GM23248 (cell line): ENCODE results near the gene STT3B.

Source experiments
- EZH2 ChIP-seq: fragments of 200-600 bp; sonication (generic); IDR thresholded peaks from 2 replicates; pipeline ENCODE4 v1.6.1; 2018; ENCODE audit warnings: antibody characterized with exemption, mild to moderate bottlenecking; ENCODE audit not compliant: insufficient read depth, poor library complexity, severe bottlenecking
- EZH2phosphoT487 ChIP-seq: fragments of 200-600 bp; sonication (generic); IDR thresholded peaks from 2 replicates; pipeline ENCODE4 v1.6.1; 2018; ENCODE audit warnings: antibody characterized with exemption, moderate library complexity, mild to moderate bottlenecking, low read depth; ENCODE audit not compliant: insufficient read depth

DNA sequence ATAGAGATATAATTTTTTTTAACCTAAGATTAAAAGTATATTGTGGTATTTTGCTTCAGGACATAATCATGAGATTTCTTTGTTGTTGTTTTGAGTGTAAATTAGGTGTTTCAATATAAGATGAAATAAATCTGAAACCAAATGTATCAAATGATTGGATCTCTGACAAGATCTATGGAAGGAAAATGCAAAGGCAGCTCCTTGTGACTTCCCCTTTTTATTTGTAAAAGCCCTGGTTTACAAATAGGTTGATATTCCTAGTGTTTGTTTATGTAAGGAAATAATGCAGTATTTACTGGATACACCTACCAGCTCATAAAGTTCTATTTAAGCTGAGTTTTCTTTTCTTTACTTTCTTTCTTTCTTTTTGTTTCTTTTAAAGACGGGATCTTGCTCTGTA lies 35.9 kb downstream of the STT3B start:
- TF ChIP-seq EZH2 (no peak), EZH2phosphoT487 (no peak)
